Lower leg skin (tissue), 4 donors: ENCODE data around the gene SELENOV. TPM values are rescaled to one million over a fixed set of nuclear protein-coding genes. Genes with fewer than 3 reads are reported as not detected.

Experiments used
- DNase-seq, 2 donors: peaks; one replicate each; pipeline ENCODE4 v3.0.0-alpha.2; 2019; ENCODE audit warnings: low spot score in 2 of 2
- H3K4me3 ChIP-seq: fragments of 200-600 bp; sonication (generic); 2 replicates; pipeline ENCODE4 v1.5.1; 2017; ENCODE audit warnings: mild to moderate bottlenecking, low read depth; ENCODE audit not compliant: poor library complexity, severe bottlenecking
- CTCF ChIP-seq, 3 donors: fragments of 450-650 bp; IDR thresholded peaks; one replicate each; pipeline ENCODE4 v1.5.1; 2016; ENCODE audit warnings: antibody characterized with exemption in 3 of 3, mild to moderate bottlenecking in 3 of 3, moderate library complexity in 2 of 3
- POLR2A ChIP-seq, 2 donors: fragments of 450-650 bp; IDR thresholded peaks; one replicate each; pipeline ENCODE4 v1.6.1; 2016 to 2017; ENCODE audit warnings: antibody characterized with exemption in 2 of 2, mild to moderate bottlenecking in 1 of 2, moderate library complexity in 1 of 2
- WGBS, 2 donors: methylation state at CpG; one replicate each; pipeline ENCODE4 v1.1.5; 2018; 5-methylcytosine and 5-hydroxymethylcytosine counted together
- intact Hi-C: fragments of 100-400 bp; cut with DNase I; formaldehyde crosslinking; loops from one replicate; pipeline ENCODE4 v1.15.0; 2023; ENCODE audit warnings: low total_unique reads
- total RNA-seq, 4 donors: library from RNA; depleted of rRNA; stranded (reverse); fragments of >200 nt; gene quantifications; one replicate each; pipeline ENCODE4 v1.1.0, GENCODE V29; 2016

Gene SELENOV
- not detected for total RNA-seq

GRCh38 chr19:39514840-39515550, at the start of gene SELENOV:
TSS of gene SELENOV (plus strand) at chr19:39515139. CDS start at chr19:39515213, 74 bp downstream.
- intact Hi-C loops, result no loop called here
- H3K4me3 ChIP-seq, result no peak within 1 kb of the TSS
- no peak for TF ChIP-seq CTCF (IDR thresholded peaks at IDR 0.05)
- TF ChIP-seq POLR2A (IDR thresholded peaks at IDR 0.05), result no peak
- DNase-seq, result no peak
- WGBS, 2 donors, result 0% methylated on average over 31 to 49 of the region's 56 CpGs

- no peak for DNase-seq
- WGBS, 2 donors, result 92 to 93% methylated on average over 18 of the region's 18 CpGs
- intact Hi-C loops, result no loop called here
- TF ChIP-seq POLR2A (IDR thresholded peaks at IDR 0.05) (no peak), CTCF (IDR thresholded peaks at IDR 0.05) (no peak)
- no peak overlapping the region for H3K4me3 ChIP-seq
Observed at GRCh38 chr19:39465956-39466747, 48.8 kb upstream of the SELENOV start.

- no peak overlapping the region for H3K4me3 ChIP-seq
- intact Hi-C loops, result no loop called here
- TF ChIP-seq CTCF (IDR thresholded peaks at IDR 0.05) (no peak), POLR2A (IDR thresholded peaks at IDR 0.05) (no peak)
- 91 to 95% methylated on average over 7 of the region's 7 CpGs for WGBS, 2 donors
- DNase-seq, result no peak
Observed at GRCh38 chr19:39467941-39468340, 47.0 kb upstream of the SELENOV start.

- 85 to 93% methylated on average over 11 of the region's 11 CpGs for WGBS, 2 donors
- DNase-seq, result no peak
- TF ChIP-seq CTCF (IDR thresholded peaks at IDR 0.05), result no peak
- TF ChIP-seq POLR2A (IDR thresholded peaks at IDR 0.05), result no peak
Observed at GRCh38 chr19:39469036-39469435, 45.9 kb upstream of the SELENOV start.

GRCh38 chr19:39469567-39469966, 45.4 kb upstream of the SELENOV start:
- intact Hi-C loops, result no loop called here
- DNase-seq, result no peak
- WGBS, 2 donors, result 88 to 89% methylated on average over 6 of the region's 6 CpGs
- no peak overlapping the region for H3K4me3 ChIP-seq
- TF ChIP-seq CTCF (IDR thresholded peaks at IDR 0.05) (no peak), POLR2A (IDR thresholded peaks at IDR 0.05) (no peak)

More at GRCh38 chr19:39469036-39469435, 45.9 kb upstream of the SELENOV start:
- H3K4me3 ChIP-seq, result no peak overlapping the region
- intact Hi-C loops, result no loop called here
